Measurements from ENCODE around the gene BIK.

DNA sequence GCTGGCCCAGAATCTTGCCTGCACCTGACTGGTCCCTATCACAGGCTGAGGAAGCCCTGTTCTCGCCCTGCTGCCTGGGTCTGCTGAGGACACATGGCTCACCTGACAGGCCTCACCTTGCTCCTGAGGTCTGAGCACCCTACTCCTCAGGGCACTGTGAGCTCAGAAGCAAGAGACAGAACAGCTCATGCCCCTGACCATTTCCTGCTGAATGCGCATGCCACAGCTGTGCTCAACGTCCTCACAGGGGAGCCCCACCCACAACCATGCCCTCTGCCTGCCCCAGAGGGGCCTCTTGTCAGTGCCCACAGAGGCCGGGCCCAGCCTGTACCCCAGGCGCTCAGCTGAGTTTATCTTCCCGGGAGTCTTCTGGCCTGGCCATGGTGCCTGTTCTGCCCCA is 38.0 kb downstream of the BIK start:
- TF ChIP-seq EZH2 (optimal IDR thresholded peaks at IDR 0.05; ENCODE audit: low read depth, low read length) (no peak), EZH2phosphoT487 (IDR thresholded peaks at IDR 0.05; ENCODE audit: low read length) (no peak)
- TF ChIP-seq, protein P1, sequence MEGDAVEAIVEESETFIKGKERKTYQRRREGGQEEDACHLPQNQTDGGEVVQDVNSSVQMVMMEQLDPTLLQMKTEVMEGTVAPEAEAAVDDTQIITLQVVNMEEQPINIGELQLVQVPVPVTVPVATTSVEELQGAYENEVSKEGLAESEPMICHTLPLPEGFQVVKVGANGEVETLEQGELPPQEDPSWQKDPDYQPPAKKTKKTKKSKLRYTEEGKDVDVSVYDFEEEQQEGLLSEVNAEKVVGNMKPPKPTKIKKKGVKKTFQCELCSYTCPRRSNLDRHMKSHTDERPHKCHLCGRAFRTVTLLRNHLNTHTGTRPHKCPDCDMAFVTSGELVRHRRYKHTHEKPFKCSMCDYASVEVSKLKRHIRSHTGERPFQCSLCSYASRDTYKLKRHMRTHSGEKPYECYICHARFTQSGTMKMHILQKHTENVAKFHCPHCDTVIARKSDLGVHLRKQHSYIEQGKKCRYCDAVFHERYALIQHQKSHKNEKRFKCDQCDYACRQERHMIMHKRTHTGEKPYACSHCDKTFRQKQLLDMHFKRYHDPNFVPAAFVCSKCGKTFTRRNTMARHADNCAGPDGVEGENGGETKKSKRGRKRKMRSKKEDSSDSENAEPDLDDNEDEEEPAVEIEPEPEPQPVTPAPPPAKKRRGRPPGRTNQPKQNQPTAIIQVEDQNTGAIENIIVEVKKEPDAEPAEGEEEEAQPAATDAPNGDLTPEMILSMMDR (IDR thresholded peaks at IDR 0.05; ENCODE audit: low read length): no peak

Data from MM.1S (cell line).